Umbilical cord (tissue), 2 donors: Measurements from ENCODE around the gene PTPRD. TPM values are rescaled to one million over a fixed set of nuclear protein-coding genes. Genes with fewer than 3 reads are reported as not detected.
A peak's percentile ranks its signal among the peaks of the same experiment; 100 is the strongest.

Experiments used
- DNase-seq: peaks from one replicate; pipeline ENCODE4 v3.0.0-alpha.2; 2015; ENCODE audit warnings: low spot score
- total RNA-seq: library from RNA; depleted of rRNA; stranded (reverse); fragments of >200 nt; gene quantifications from one replicate; pipeline ENCODE4 v1.2.3, GENCODE V29; 2014; ENCODE audit warnings: low replicate concordance; ENCODE audit not compliant: insufficient read depth

PTPRD gene
- total RNA-seq, 1 donor from 2014 or later: 29.1 TPM

- DNase-seq: no peak
Measured at GRCh38 chr9:8394341-8394740, 2218.5 kb downstream of the PTPRD start.

GRCh38 chr9:8392866-8393265 lies 2219.9 kb downstream of the PTPRD start:
- no peak for DNase-seq

- no peak for DNase-seq
Measured at GRCh38 chr9:8391566-8391965, 2221.2 kb downstream of the PTPRD start.

- peak; percentile 60 for DNase-seq
Measured at GRCh38 chr9:8391132-8391531, 2221.7 kb downstream of the PTPRD start.

- peak; percentile 62 for DNase-seq
Measured at GRCh38 chr9:8390571-8390970, 2222.2 kb downstream of the PTPRD start.

- DNase-seq: no peak
Measured at GRCh38 chr9:8389531-8389930, 2223.3 kb downstream of the PTPRD start.

- DNase-seq: no peak
Measured at GRCh38 chr9:8388132-8388531, 2224.7 kb downstream of the PTPRD start.

- DNase-seq: no peak
Measured at GRCh38 chr9:8384091-8384490, 2228.7 kb downstream of the PTPRD start.

- DNase-seq: no peak
Measured at GRCh38 chr9:8382777-8383527, 2229.8 kb downstream of the PTPRD start.

- DNase-seq: no peak
Measured at GRCh38 chr9:8382266-8382665, 2230.5 kb downstream of the PTPRD start.

GRCh38 chr9:8381601-8382000 lies 2231.2 kb downstream of the PTPRD start:
- DNase-seq: no peak

GRCh38 chr9:8374471-8374870 lies 2238.3 kb downstream of the PTPRD start:
- no peak for DNase-seq

- peak; percentile 18 for DNase-seq
Measured at GRCh38 chr9:8371686-8372085, 2241.1 kb downstream of the PTPRD start.

GRCh38 chr9:8366161-8366926 lies 2246.5 kb downstream of the PTPRD start:
- no peak for DNase-seq

- no peak for DNase-seq
Measured at GRCh38 chr9:8365466-8366160, 2247.2 kb downstream of the PTPRD start.

- peak; percentile 88 for DNase-seq
Measured at GRCh38 chr9:8365029-8365428, 2247.8 kb downstream of the PTPRD start.

GRCh38 chr9:8364026-8364752 lies 2248.6 kb downstream of the PTPRD start:
- no peak for DNase-seq

GRCh38 chr9:8362250-8362649 lies 2250.6 kb downstream of the PTPRD start:
- DNase-seq: no peak

- DNase-seq: no peak
Measured at GRCh38 chr9:8361364-8361763, 2251.4 kb downstream of the PTPRD start.

- no peak for DNase-seq
Measured at GRCh38 chr9:8356406-8356805, 2256.4 kb downstream of the PTPRD start.

GRCh38 chr9:8351436-8351835 lies 2261.4 kb downstream of the PTPRD start:
- no peak for DNase-seq

- DNase-seq: no peak
Measured at GRCh38 chr9:8349901-8350300, 2262.9 kb downstream of the PTPRD start.
